Activated CD4-positive, alpha-beta T cell treated with anti-CD3 and anti-CD28 coated beads for 24 hours (primary cell): ENCODE measurements around the gene VOPP1.
"Not testable (repeated sequence)": the region's sequence is repeated elsewhere in the genome, so short reads cannot be mapped to it uniquely, and the experiment has no call there.

ENCODE experiments used
- DNase-seq, 2 donors: peaks; one replicate each; pipeline ENCODE4 v3.0.0-alpha.2; 2020; ENCODE audit warnings: low read depth in 2 of 2

The VOPP1 gene

GRCh38 chr7:55510206-55510605 is 62.1 kb downstream of the VOPP1 start:
- not testable (repeated sequence) for DNase-seq

GRCh38 chr7:55509322-55509721 is 63.0 kb downstream of the VOPP1 start:
- no peak for DNase-seq

GRCh38 chr7:55508221-55509011 is 63.9 kb downstream of the VOPP1 start:
- peak in 1 of 2 donors; percentile 25 for DNase-seq

GRCh38 chr7:55507743-55508142 is 64.6 kb downstream of the VOPP1 start:
- no peak for DNase-seq

GRCh38 chr7:55504967-55505658 is 67.2 kb downstream of the VOPP1 start:
- no peak for DNase-seq

DNA sequence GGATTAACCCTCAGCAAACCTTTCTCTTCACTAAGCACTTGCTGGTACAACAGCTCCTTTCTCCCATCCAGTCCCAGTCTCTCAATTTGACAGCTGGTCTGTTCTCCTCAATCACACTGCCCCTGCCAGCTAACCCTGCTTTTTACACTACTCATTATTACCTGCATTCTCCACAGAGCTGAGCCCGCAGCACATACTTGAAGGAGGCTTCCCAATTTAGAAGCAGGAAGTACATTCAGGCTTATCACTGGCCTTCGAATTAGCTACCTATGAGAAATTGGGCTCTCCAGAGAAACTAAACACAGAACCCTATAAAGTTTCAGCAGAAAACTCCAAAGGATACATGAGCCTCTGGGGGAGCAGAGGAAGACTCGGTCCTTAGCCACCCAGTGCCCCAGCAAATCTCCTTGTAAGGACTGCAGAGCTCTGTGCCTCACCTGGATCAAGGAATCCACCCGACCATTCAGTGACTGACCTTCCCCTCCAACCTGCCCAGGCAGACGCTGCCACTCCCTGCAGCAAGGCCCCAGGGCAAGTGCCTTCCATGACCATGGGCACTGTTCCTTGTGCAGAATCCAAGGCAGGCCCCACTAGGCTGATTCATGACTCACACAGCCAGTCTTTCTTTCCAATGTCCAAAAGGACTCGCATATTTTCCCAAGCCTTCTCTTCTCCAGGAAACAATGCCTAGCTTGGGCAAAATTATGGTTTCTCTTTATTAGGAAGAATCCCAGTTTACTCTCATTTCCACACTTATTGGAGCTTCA is 68.0 kb downstream of the VOPP1 start:
- DNase-seq = no peak

DNA sequence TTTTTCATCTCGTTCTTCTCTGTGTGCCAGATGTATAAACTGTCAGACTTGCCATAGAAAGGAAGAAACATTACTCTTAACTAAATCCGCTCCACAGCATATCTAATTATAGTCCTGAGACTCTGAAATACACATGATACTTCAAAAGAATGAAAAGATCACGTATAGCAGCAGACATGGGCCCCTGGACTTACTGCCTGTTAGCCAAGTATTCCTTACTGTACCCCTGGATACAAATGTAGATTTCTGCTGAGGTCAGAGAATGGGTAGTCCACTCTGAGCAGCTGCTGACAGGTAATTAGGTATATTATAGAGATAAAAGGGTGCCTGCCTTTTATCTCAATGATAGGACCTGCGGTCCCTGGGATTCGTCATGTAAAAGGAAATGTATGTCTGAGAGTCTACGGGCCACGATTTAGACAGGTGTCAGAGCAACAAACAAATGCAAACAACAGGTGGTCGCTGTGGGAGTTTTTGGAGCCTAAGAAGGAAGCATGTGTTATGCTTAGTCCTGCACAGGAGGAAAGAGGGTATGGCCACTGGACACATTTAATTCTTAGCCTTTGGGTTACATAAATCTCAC is 69.4 kb downstream of the VOPP1 start:
- no peak for DNase-seq

DNA sequence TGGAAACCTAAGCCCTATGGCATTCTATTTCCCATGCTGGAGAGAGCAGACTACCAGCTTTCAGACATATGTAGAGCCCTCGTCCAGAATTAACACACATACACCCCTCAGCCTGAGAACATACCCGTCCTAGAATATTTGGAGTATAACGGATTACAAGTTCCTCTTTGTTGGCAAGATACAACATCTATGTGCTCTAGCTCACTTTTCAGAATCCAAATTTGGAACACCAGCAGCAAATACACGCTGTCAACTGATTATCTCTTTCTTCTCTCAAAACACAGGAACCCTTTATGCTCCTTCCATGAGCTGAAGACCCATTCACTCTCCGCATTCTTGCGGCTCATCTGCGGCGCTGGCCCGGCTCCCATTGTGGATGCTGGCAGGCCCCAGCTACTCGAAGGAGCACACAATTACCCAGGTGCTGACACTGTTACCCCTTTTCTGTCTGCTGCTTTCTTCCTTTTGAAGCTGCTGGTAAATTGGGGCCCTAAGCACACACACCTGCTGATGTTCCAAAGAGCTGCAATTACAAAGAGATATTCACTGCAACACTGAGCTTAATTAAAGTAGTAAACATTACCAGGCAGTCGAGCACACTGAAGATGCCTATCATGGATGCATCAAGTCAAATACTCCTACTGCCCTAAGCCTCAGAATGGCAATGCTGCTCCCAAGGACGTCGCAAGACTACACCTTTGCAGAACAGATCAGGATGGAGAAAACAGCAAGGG is 70.0 kb downstream of the VOPP1 start:
- no peak for DNase-seq

GRCh38 chr7:55501611-55502010 is 70.7 kb downstream of the VOPP1 start:
- no peak for DNase-seq

GRCh38 chr7:55500117-55500756 is 72.1 kb downstream of the VOPP1 start:
- no peak for DNase-seq

GRCh38 chr7:55499591-55499990 is 72.7 kb downstream of the VOPP1 start:
- DNase-seq = no peak

- no peak for DNase-seq
These were observed 73.5 kb downstream of the VOPP1 start for GRCh38 chr7:55498770-55499169.

GRCh38 chr7:55498142-55498541 is 74.2 kb downstream of the VOPP1 start:
- no peak for DNase-seq

- DNase-seq = no peak
These were observed 74.8 kb downstream of the VOPP1 start for GRCh38 chr7:55497521-55497920.

DNA sequence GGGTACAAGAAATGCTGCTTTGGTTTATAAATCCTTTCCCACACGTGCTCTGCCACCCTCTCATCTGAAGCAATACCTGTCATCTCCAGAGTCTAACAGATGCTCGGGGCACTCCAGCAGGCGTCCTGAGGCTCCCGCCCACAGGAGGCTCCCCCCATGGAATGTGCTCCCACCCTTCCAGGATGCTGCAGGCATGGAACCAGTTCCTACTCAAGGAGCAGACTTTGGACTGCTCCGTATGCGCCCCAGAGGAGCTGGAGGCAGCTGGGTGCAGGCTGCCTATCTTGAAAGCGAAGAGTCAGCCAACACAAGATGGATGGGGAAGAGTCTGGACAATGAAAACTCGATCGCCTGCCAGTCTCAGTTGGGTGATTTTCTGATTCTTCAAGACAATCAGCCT is 75.4 kb downstream of the VOPP1 start:
- no peak for DNase-seq

DNA sequence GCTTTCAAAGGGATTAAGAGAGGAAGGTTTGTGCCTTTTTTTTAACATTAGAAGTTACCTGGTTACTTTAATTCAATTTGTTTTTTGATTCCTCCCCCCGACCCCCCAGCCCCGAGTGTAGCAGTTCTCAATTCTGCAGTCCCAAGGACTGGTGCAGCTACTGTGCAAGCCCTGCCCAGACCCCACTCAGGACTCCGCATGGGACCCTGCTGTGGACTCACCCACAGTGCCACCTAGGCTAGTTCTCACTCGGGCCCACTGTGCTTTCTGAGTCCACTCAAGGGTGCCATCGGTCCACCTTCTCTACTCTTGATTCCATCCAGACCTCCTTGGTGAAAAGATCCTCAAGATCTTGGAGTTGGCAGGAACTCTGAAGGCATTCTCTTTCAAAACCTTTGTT is 77.4 kb downstream of the VOPP1 start:
- DNase-seq = no peak

GRCh38 chr7:55493408-55493807 is 78.9 kb downstream of the VOPP1 start:
- no peak for DNase-seq

DNA sequence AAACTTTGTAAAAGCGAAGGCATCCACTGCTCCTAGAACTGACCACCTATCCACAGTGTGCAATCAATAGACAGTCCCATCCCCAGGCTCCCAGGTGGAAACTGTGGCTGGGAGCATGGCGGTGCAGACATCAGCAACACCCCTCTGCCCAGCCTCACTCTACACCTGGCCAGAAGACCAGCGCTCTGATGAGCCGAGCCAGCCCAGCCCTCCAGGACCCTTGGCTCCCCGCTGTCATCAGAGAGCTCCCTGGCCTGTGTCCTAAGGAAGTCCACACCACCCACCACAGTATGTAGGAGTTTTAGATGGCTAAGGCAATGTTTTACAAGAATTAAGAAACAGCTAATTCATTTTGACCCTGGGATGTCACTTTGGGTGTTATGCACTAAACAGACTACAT is 81.0 kb downstream of the VOPP1 start:
- no peak for DNase-seq

- DNase-seq = no peak
These were observed 82.2 kb downstream of the VOPP1 start for GRCh38 chr7:55490099-55490498.

DNA sequence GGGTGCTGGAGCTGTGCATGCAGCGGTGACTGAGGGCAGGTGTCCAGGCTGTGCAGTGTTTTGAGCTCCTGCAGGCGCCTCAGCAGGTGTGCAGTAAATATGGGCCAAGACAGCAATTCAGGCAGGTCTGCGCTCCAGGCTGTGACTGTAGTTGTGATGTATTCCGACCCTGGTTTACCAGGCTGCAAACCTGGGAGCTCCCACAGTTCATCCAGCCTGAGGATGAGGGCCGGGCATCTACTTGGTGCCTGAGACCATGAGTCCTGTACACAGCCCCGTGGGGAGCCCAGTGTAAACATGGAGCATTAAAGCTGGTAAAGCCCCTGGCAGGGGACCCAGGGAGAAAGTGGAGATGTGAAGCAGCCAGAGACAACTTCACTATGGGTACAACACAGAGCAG is 82.8 kb downstream of the VOPP1 start:
- no peak for DNase-seq

DNA sequence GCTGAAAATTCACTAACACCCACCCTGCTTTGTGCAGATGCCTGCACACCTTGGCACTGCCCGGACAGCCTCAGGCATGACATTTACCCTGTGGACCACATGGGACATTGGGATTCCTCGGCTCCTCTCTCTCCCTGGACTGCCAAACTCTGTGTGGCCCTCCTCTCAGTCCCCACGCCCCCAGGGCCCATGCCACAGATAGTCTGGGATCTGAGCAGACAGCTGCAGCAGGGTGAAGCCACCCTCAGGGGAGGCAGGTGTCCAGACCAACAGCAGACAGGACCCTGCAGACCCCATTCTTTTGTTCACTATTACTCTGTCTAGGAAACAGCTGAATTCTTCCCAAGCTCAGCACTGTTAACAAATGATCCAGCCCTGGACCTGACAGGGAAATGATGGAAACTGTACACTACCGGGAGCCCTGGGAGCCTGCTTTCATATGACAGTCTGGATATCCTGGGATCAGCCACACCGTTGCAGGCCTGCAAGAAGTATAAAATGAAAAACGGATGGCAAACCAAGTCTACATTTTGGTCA is 83.4 kb downstream of the VOPP1 start:
- DNase-seq = no peak
